ENCODE results near the gene ALAD. TPM values are rescaled to one million over a fixed set of nuclear protein-coding genes. Genes with fewer than 3 reads are reported as not detected.

The ALAD gene
- polyA plus RNA-seq, 1 donor (not counting 4 experiments of a cell fraction or from before 2014, with no cell fraction given) = 9.3 TPM

DNA sequence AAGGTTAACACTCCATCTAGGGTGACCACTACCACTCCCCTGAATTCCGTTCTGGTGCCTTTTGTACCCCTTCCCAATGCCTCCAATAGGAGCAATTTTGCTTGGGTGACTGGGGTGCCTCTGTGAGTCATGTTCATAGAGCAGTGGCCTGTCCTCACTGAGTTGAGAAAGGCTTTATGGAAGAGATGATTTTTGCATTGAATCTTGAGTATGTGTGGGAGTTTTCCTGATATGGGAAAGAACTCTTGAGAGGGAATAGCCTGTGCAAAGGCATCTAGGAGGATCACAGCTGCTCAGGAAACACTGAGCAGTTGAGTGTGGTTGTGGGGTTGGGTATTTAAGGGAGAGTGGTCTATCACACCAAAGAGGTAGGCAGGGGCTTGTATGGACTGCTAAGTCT, 25.6 kb upstream of the ALAD start:
- no peak for FAIRE-seq
- Histone ChIP-seq H4K20me1 (ENCODE audit: control insufficient read depth, extremely low read depth, insufficient read depth, low read length) (no peaks in the 10 kb centered on the region), H3K27ac (ENCODE audit: control insufficient read depth, insufficient read depth, low read length) (no peak overlapping the region), H2AFZ (ENCODE audit: control insufficient read depth, low read length) (no peak overlapping the region), H3K79me2 (ENCODE audit: control insufficient read depth, insufficient read depth, low read length) (no peaks in the 10 kb centered on the region), H3K27me3 (ENCODE audit: control insufficient read depth, extremely low read depth, insufficient read depth, low read length) (no peaks in the 10 kb centered on the region), H3K4me1 (ENCODE audit: control insufficient read depth, extremely low read depth, insufficient read depth, low read length) (no peaks in the 10 kb centered on the region), H3K36me3 (ENCODE audit: control insufficient read depth in 2 of 2, extremely low read depth in 1 of 2, insufficient read depth in 2 of 2, low read length in 2 of 2) (no peaks in the 10 kb centered on the region), H3K9me1 (ENCODE audit: control insufficient read depth, extremely low read depth, insufficient read depth, low read length) (no peaks in the 10 kb centered on the region), H3K9me3 (ENCODE audit: control insufficient read depth, low read depth, low read length) (no peaks in the 10 kb centered on the region), H3K4me2 (ENCODE audit: control insufficient read depth, extremely low read depth, insufficient read depth, low read depth, low read length) (no peak overlapping the region), H3K4me3 (ENCODE audit: control insufficient read depth in 2 of 3, extremely low read depth in 1 of 3, insufficient read depth in 2 of 3, low read depth in 1 of 3, low read length in 3 of 3) (no peak overlapping the region), H3K9ac (ENCODE audit: control insufficient read depth, extremely low read depth, insufficient read depth, low read length) (no peak overlapping the region)
- dilution Hi-C loops (cut with MboI; ENCODE audit: extremely low pct_ligation_motif_present, low sequenced_read_pairs) = loop anchor here (10.0 kb wide), 1 partner anchor 232 kb away; no protein-coding TSS in a partner anchor
- no peak for TF ChIP-seq EZH2 (IDR thresholded peaks at IDR 0.05; ENCODE audit: low read length)
- TF ChIP-seq, protein P1, sequence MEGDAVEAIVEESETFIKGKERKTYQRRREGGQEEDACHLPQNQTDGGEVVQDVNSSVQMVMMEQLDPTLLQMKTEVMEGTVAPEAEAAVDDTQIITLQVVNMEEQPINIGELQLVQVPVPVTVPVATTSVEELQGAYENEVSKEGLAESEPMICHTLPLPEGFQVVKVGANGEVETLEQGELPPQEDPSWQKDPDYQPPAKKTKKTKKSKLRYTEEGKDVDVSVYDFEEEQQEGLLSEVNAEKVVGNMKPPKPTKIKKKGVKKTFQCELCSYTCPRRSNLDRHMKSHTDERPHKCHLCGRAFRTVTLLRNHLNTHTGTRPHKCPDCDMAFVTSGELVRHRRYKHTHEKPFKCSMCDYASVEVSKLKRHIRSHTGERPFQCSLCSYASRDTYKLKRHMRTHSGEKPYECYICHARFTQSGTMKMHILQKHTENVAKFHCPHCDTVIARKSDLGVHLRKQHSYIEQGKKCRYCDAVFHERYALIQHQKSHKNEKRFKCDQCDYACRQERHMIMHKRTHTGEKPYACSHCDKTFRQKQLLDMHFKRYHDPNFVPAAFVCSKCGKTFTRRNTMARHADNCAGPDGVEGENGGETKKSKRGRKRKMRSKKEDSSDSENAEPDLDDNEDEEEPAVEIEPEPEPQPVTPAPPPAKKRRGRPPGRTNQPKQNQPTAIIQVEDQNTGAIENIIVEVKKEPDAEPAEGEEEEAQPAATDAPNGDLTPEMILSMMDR (optimal IDR thresholded peaks at IDR 0.05 in 1 of 3, IDR thresholded peaks at IDR 0.05 in 1 of 3, conservative IDR thresholded peaks at IDR 0.05 in 1 of 3; ENCODE audit: extremely low read depth in 1 of 3, insufficient read depth in 2 of 3, low read length in 3 of 3) = no peak
- DNase-seq (ENCODE audit: low read depth, low spot score) = no peak

DNA sequence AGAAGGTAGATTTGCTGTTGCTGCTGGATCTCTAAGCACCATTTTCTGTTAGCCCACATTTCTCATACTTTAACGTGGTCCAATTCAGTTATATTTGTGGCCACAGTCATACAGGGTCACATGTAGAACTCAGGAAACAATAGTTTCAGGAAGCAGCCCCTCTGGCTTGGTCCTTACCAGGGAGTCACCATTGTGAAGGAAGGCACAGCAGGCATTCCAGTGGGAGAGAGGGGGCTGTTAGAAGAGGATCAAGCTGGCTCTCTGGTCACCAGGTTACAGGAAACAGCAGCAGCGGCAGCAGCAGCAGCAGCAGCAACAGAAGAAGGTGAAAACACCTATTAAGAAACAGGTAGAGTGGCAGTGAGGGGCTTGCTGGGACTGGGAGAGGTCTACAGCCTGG, 24.0 kb upstream of the ALAD start:
- Histone ChIP-seq H3K9me3 (ENCODE audit: control insufficient read depth, low read depth, low read length) (no peaks in the 10 kb centered on the region), H3K9ac (ENCODE audit: control insufficient read depth, extremely low read depth, insufficient read depth, low read length) (no peak overlapping the region), H4K20me1 (ENCODE audit: control insufficient read depth, extremely low read depth, insufficient read depth, low read length) (no peaks in the 10 kb centered on the region), H3K27me3 (ENCODE audit: control insufficient read depth, extremely low read depth, insufficient read depth, low read length) (no peaks in the 10 kb centered on the region), H3K79me2 (ENCODE audit: control insufficient read depth, insufficient read depth, low read length) (no peaks in the 10 kb centered on the region), H3K27ac (ENCODE audit: control insufficient read depth, insufficient read depth, low read length) (no peak overlapping the region), H3K9me1 (ENCODE audit: control insufficient read depth, extremely low read depth, insufficient read depth, low read length) (no peaks in the 10 kb centered on the region), H3K4me1 (ENCODE audit: control insufficient read depth, extremely low read depth, insufficient read depth, low read length) (no peaks in the 10 kb centered on the region), H3K36me3 (ENCODE audit: control insufficient read depth in 2 of 2, extremely low read depth in 1 of 2, insufficient read depth in 2 of 2, low read length in 2 of 2) (no peaks in the 10 kb centered on the region), H2AFZ (ENCODE audit: control insufficient read depth, low read length) (no peak overlapping the region), H3K4me2 (ENCODE audit: control insufficient read depth, extremely low read depth, insufficient read depth, low read depth, low read length) (no peak overlapping the region), H3K4me3 (ENCODE audit: control insufficient read depth in 2 of 3, extremely low read depth in 1 of 3, insufficient read depth in 2 of 3, low read depth in 1 of 3, low read length in 3 of 3) (no peak overlapping the region)
- TF ChIP-seq, protein P1 (optimal IDR thresholded peaks at IDR 0.05 in 1 of 3, IDR thresholded peaks at IDR 0.05 in 1 of 3, conservative IDR thresholded peaks at IDR 0.05 in 1 of 3; ENCODE audit: extremely low read depth in 1 of 3, insufficient read depth in 2 of 3, low read length in 3 of 3) = no peak
- no peak for TF ChIP-seq EZH2 (IDR thresholded peaks at IDR 0.05; ENCODE audit: low read length)
- no peak for DNase-seq (ENCODE audit: low read depth, low spot score)
- no peak for FAIRE-seq
- dilution Hi-C loops (cut with MboI; ENCODE audit: extremely low pct_ligation_motif_present, low sequenced_read_pairs) = loop anchor here (10.0 kb wide), 1 partner anchor 230 kb away; no protein-coding TSS in a partner anchor
